ENCODE results near the gene PCSK2.

PCSK2 gene

DNA sequence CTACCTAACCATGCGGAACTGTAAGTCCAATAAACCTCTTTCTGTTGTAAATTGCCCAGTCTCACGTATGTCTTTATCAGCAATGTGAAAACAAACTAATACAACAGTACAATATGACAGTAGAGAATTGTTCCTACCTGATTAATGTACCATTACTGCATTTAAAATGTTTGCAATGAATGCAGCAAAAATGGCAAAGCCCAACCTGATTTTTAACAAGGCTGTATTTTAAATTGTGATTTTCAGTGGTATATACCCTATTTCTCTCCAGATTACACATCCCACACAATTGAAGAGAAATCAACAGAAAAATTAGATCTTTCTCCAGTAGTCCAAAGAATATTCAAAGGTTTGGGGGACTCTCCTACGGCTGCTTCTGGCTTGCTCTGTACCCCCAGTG lies 3.3 kb upstream of the PCSK2 start:
- peaks cover 3% of the 10 kb centered on the region for H3K27me3 ChIP-seq (ENCODE audit: control insufficient read depth, insufficient read depth, low read length)
- H3K4me3 ChIP-seq (ENCODE audit: low read length), result no peak overlapping the region
- H3K27ac ChIP-seq (ENCODE audit: low read depth, low read length), result no peak overlapping the region
- H3K36me3 ChIP-seq (ENCODE audit: control insufficient read depth, insufficient read depth, low read length), result no peaks in the 10 kb centered on the region
- H3K4me1 ChIP-seq (ENCODE audit: control insufficient read depth, insufficient read depth, low read length), result peaks cover 7% of the 10 kb centered on the region
- no peak overlapping the region for H3K9ac ChIP-seq (ENCODE audit: low read length)

DNA sequence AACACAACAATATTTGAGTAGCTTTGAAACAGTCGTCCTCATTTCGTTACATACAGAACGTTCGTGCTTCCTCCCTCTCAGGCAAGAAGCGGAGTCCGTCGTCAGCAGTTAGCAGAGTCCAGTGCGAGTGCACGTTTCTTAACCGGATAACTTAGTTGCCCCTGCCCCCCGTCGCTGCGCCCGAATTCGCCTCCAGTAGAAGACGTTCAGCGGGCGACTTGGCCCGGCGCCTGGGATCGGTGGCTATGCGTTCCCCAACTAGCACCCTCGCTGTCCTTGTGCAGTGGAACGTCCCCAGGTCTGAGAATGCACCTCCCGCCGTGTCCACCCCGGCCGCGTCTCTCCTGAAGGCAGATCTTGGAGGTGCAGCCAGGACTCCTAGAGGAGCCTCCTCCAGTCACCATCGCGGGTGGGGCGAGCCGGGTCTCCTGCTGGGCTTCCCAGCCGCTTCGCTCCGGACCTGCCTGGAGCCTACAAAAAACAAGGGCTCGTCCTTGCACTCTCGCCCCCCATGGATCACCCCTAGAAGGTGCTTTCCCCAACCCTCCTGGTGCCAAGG lies 910 bp upstream of the PCSK2 start:
- Histone ChIP-seq H3K4me3 (ENCODE audit: low read length) (peak overlapping the region; percentile 60), H3K36me3 (ENCODE audit: control insufficient read depth, insufficient read depth, low read length) (no peaks in the 10 kb centered on the region), H3K27ac (ENCODE audit: low read depth, low read length) (peak overlapping the region; percentile 32), H3K4me1 (ENCODE audit: control insufficient read depth, insufficient read depth, low read length) (peaks cover 7% of the 10 kb centered on the region), H3K9ac (ENCODE audit: low read length) (no peak overlapping the region), H3K27me3 (ENCODE audit: control insufficient read depth, insufficient read depth, low read length) (peaks cover 3% of the 10 kb centered on the region)

DNA sequence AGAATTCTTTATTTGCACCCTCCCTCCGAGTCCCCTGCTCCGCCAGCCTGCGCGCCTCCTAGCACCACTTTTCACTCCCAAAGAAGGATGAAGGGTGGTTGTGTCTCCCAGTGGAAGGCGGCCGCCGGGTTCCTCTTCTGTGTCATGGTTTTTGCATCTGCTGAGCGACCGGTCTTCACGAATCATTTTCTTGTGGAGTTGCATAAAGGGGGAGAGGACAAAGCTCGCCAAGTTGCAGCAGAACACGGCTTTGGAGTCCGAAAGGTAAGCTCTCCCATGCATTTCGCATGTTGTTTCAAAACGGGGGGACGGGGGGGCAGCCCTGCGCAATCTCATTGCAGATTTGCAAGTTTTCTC lies 357 bp downstream of the PCSK2 start:
- H3K27ac ChIP-seq (ENCODE audit: low read depth, low read length), result no peak overlapping the region
- peaks cover 3% of the 10 kb centered on the region for H3K27me3 ChIP-seq (ENCODE audit: control insufficient read depth, insufficient read depth, low read length)
- peak overlapping the region; percentile 47 for H3K4me3 ChIP-seq (ENCODE audit: low read length)
- H3K4me1 ChIP-seq (ENCODE audit: control insufficient read depth, insufficient read depth, low read length), result peaks cover 7% of the 10 kb centered on the region
- H3K9ac ChIP-seq (ENCODE audit: low read length), result no peak overlapping the region
- H3K36me3 ChIP-seq (ENCODE audit: control insufficient read depth, insufficient read depth, low read length), result no peaks in the 10 kb centered on the region

DNA sequence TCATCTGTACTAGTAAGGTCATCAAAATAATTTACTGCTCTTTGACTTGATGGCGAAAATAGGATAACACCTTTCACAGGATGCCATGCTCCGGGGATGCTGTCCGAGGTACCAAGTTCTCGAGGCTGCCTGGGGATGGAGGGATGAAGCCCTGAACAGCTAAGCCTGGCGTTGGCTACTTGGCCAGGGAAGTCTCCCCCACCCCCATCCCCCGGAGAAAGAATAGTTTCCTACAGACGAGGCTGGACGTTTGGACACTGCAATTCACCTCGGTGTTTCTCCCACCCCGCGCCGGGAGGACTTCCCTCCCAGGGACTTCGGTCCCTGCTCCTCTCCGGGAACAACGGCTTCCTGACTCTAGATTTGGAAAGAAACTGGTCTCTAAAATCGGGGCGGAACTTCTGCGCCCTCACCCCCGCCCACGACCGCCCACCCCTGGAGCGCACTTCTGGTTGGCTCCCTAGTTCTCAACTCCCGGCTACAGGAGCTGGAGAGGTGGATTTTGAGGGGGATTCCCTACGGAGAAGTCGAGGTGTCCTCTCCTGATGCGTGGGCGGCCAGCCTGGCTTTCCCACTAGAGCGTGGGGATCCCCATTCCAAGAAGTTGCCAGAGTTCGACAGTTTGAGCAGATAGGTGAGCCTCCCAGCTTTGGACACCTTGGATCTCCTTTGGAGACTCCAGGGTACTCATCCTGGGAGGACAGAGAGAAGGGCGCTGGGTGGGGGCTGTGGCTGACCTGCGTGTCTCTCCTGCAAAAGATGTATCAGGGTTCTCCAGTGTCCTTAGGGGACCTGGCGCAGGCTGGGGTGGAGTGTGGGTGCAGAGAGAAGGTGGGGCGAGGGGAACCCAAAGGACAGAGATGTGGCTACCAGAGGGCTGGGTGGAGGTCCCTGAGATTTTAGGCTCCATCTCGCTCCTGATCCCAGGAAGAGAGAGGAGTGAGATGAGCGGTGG lies 1.1 kb downstream of the PCSK2 start:
- Histone ChIP-seq H3K9ac (ENCODE audit: low read length) (no peak overlapping the region), H3K36me3 (ENCODE audit: control insufficient read depth, insufficient read depth, low read length) (no peaks in the 10 kb centered on the region), H3K4me1 (ENCODE audit: control insufficient read depth, insufficient read depth, low read length) (peaks cover 7% of the 10 kb centered on the region), H3K4me3 (ENCODE audit: low read length) (peak overlapping the region; percentile 41), H3K27ac (ENCODE audit: low read depth, low read length) (no peak overlapping the region), H3K27me3 (ENCODE audit: control insufficient read depth, insufficient read depth, low read length) (peaks cover 3% of the 10 kb centered on the region)

DNA sequence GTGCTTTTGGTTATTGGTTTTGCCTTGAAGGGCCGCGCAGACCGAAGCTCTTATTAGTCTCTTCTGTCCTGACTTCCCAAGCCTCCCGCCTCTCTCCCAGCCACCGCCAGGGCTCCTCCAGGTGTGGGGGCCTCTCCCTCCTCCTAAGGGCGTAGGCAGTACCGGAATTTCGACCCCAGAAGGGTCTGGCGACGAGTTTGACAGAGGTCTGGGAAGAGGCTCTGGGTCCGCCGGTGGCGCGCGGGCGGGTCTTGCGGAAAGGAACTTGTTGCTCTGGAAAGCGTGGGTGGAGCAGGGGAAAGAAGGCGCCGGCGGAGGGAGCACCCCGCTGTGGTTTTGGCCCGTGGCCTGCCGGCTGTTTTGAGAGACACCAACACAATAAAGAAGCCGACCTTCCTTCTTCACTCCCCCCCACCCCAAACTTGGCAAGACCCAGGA lies 1.8 kb downstream of the PCSK2 start:
- H3K27ac ChIP-seq (ENCODE audit: low read depth, low read length), result no peak overlapping the region
- no peak overlapping the region for H3K9ac ChIP-seq (ENCODE audit: low read length)
- no peaks in the 10 kb centered on the region for H3K36me3 ChIP-seq (ENCODE audit: control insufficient read depth, insufficient read depth, low read length)
- H3K27me3 ChIP-seq (ENCODE audit: control insufficient read depth, insufficient read depth, low read length), result peaks cover 3% of the 10 kb centered on the region
- H3K4me1 ChIP-seq (ENCODE audit: control insufficient read depth, insufficient read depth, low read length), result peaks cover 7% of the 10 kb centered on the region
- peak overlapping the region; percentile 41 for H3K4me3 ChIP-seq (ENCODE audit: low read length)

DNA sequence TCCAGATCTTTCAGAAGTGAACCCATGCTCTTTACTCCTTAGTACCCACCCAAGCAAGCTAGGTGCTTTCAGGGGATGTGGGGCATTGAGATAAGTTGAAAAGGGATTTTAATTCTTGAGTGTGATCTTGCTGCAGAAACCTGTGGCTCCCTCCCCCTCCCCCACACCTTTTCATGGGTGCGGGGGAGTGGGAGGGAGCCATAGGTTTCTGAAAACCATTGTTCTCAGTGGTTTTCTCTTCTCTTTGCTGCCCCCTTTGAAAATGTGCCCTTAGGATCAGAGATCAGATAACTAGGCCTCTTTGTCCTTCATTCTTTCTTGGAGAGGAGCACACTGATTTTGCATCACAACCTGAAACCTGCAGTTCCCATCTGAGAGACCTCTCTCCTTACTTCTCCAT lies 2.4 kb downstream of the PCSK2 start:
- H3K4me1 ChIP-seq (ENCODE audit: control insufficient read depth, insufficient read depth, low read length), result peaks cover 7% of the 10 kb centered on the region
- H3K27me3 ChIP-seq (ENCODE audit: control insufficient read depth, insufficient read depth, low read length), result peaks cover 3% of the 10 kb centered on the region
- no peak overlapping the region for H3K4me3 ChIP-seq (ENCODE audit: low read length)
- no peak overlapping the region for H3K9ac ChIP-seq (ENCODE audit: low read length)
- H3K27ac ChIP-seq (ENCODE audit: low read depth, low read length), result no peak overlapping the region
- no peaks in the 10 kb centered on the region for H3K36me3 ChIP-seq (ENCODE audit: control insufficient read depth, insufficient read depth, low read length)

DNA sequence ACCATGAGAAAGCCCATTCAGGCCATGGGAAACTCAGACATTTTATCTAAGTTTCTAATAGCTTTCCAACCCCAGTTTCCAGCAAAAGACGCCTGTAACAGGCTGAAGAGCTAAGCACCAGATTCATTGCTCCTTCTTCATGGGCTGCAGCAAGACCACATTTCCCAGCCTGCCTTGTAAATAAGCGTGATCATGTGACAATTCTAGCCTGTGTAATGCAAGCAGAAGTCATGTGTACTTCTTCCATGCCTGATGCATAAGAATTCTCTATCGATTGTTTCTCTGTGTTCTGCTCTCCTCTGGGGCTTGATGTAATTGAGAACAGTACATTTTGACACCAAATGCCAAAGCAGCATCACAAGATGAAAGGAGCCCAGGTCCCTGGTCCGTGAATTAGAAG lies 6.8 kb downstream of the PCSK2 start:
- H3K9ac ChIP-seq (ENCODE audit: low read length), result no peak overlapping the region
- no peak overlapping the region for H3K4me3 ChIP-seq (ENCODE audit: low read length)
- no peaks in the 10 kb centered on the region for H3K27me3 ChIP-seq (ENCODE audit: control insufficient read depth, insufficient read depth, low read length)
- no peak overlapping the region for H3K27ac ChIP-seq (ENCODE audit: low read depth, low read length)
- H3K36me3 ChIP-seq (ENCODE audit: control insufficient read depth, insufficient read depth, low read length), result no peaks in the 10 kb centered on the region
- H3K4me1 ChIP-seq (ENCODE audit: control insufficient read depth, insufficient read depth, low read length), result no peaks in the 10 kb centered on the region

DNA sequence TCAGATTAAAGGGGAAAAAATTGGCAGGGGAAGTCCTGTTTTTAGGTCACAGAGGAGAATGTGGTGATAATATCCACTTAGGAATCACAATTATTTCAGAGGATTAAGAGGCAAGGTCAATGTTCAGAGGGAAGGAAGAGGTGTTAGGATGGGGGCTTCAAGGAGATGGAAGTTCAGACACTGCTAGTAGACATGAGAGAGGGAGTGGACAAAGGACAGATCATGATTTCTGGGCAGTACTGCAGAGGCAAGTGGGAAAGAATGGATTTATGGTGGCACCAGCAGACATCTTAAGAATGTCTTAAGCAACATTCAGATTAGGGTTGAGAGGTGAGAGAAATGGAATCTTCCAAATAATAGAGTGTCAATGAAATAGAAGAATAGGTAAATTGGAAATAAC lies 9.9 kb downstream of the PCSK2 start:
- H3K36me3 ChIP-seq (ENCODE audit: control insufficient read depth, insufficient read depth, low read length), result no peaks in the 10 kb centered on the region
- H3K9ac ChIP-seq (ENCODE audit: low read length), result no peak overlapping the region
- H3K27me3 ChIP-seq (ENCODE audit: control insufficient read depth, insufficient read depth, low read length), result no peaks in the 10 kb centered on the region
- H3K4me1 ChIP-seq (ENCODE audit: control insufficient read depth, insufficient read depth, low read length), result no peaks in the 10 kb centered on the region
- H3K27ac ChIP-seq (ENCODE audit: low read depth, low read length), result no peak overlapping the region
- no peak overlapping the region for H3K4me3 ChIP-seq (ENCODE audit: low read length)

DNA sequence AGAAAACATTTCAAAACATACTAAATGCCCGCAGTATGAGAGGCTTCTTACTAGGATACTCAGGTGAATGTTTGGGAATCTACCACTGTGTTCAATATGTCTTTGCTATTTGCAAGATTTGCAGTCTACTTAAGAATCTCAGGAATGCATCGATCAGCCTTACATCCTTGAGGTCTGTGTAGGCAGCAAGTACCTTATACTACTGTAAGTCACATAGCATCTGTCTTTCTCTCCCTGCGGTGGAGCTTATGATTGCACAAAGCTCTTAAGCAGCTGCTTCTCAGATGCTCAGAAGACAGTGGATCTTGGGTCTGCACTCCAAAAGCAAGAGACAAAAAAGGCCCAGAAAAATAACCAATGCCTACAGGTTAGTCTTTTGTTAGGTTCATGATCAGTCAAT lies 21.4 kb downstream of the PCSK2 start:
- no peaks in the 10 kb centered on the region for H3K27me3 ChIP-seq (ENCODE audit: control insufficient read depth, insufficient read depth, low read length)
- no peaks in the 10 kb centered on the region for H3K4me1 ChIP-seq (ENCODE audit: control insufficient read depth, insufficient read depth, low read length)
- H3K27ac ChIP-seq (ENCODE audit: low read depth, low read length), result no peak overlapping the region
- H3K36me3 ChIP-seq (ENCODE audit: control insufficient read depth, insufficient read depth, low read length), result no peaks in the 10 kb centered on the region
- no peak overlapping the region for H3K4me3 ChIP-seq (ENCODE audit: low read length)
- H3K9ac ChIP-seq (ENCODE audit: low read length), result no peak overlapping the region

DNA sequence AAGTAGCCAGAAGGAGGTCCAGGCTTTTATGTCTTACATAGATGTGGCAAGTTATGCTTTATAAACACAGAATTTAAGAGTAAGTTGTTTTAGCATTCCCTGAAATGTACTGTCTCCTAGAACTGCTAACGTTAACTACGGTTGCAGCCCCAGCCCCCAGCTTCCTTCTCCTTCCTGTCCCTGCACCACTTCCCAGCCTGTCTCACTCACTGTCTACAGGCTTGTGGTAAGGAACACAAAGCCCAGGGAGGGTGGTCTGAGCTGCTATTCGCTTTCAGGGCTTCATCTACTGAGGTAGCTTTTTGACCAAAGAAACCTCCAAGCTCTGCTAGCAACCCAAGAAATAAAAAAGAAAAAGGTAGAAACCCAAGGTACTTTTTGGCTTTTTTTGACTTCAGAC lies 35.9 kb downstream of the PCSK2 start:
- no peaks in the 10 kb centered on the region for H3K36me3 ChIP-seq (ENCODE audit: control insufficient read depth, insufficient read depth, low read length)
- H3K27me3 ChIP-seq (ENCODE audit: control insufficient read depth, insufficient read depth, low read length), result no peaks in the 10 kb centered on the region
- H3K27ac ChIP-seq (ENCODE audit: low read depth, low read length), result no peak overlapping the region
- H3K4me1 ChIP-seq (ENCODE audit: control insufficient read depth, insufficient read depth, low read length), result no peaks in the 10 kb centered on the region
- no peak overlapping the region for H3K9ac ChIP-seq (ENCODE audit: low read length)
- H3K4me3 ChIP-seq (ENCODE audit: low read length), result no peak overlapping the region

DNA sequence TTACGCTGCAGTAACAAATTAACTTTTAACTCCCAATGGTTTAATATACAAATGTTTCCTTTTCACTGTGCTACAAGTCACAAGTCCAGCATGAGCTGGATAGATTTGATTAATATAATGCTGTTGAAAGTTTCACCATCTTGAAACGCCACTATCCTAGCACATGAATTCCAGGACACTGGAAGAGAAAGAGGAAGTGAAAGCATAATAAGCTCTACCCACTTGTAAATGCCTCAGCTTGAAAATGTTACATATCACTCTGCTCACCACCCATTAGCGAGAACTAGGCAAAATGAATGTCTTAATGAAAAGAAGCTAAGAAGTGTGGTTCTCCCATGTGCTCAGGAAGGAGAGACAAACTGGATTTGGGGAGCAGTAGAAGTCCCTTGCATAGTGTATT lies 46.9 kb downstream of the PCSK2 start:
- Histone ChIP-seq H3K36me3 (ENCODE audit: control insufficient read depth, insufficient read depth, low read length) (no peaks in the 10 kb centered on the region), H3K4me1 (ENCODE audit: control insufficient read depth, insufficient read depth, low read length) (no peaks in the 10 kb centered on the region), H3K9ac (ENCODE audit: low read length) (no peak overlapping the region), H3K4me3 (ENCODE audit: low read length) (no peak overlapping the region), H3K27me3 (ENCODE audit: control insufficient read depth, insufficient read depth, low read length) (no peaks in the 10 kb centered on the region), H3K27ac (ENCODE audit: low read depth, low read length) (no peak overlapping the region)

DNA sequence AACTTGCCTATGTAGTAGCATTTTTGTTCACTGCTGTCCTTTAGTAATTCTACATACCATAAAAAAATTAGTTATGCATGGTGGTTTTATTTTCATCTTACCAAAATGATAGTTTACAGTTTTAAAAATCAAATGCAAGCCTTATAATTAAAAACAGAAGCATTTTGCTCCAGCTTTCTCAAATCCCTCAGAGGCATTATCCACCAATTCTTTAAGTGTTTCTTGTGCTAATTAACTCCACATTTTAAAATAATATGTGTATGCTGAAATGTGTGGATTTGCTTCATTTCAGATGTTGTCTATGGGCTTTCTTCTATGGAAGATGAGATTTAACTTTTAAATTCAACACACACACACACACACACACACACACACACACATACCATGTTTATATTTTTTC lies 49.3 kb downstream of the PCSK2 start:
- H3K9ac ChIP-seq (ENCODE audit: low read length), result no peak overlapping the region
- no peaks in the 10 kb centered on the region for H3K36me3 ChIP-seq (ENCODE audit: control insufficient read depth, insufficient read depth, low read length)
- no peak overlapping the region for H3K4me3 ChIP-seq (ENCODE audit: low read length)
- H3K27ac ChIP-seq (ENCODE audit: low read depth, low read length), result no peak overlapping the region
- no peaks in the 10 kb centered on the region for H3K27me3 ChIP-seq (ENCODE audit: control insufficient read depth, insufficient read depth, low read length)
- H3K4me1 ChIP-seq (ENCODE audit: control insufficient read depth, insufficient read depth, low read length), result no peaks in the 10 kb centered on the region

DNA sequence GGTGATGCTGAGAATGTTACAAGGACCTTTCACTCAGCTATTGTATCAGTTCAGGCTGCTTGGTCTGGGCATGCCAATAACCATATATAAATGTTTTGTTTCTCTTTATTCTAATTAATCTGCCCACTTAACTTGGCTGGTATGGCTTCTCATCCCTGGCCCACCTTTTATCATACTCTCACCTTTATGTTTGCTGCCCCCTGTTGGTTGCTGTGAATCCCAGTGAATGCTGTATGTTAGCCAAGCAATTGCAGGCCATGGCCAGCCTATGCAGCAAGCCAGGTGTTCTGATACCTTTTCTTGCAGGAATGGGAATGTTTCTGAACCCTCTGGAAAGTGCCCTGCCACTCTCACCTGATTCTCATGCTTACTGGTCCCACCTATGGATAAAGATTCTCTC lies 54.6 kb downstream of the PCSK2 start:
- Histone ChIP-seq H3K4me1 (ENCODE audit: control insufficient read depth, insufficient read depth, low read length) (no peaks in the 10 kb centered on the region), H3K9ac (ENCODE audit: low read length) (no peak overlapping the region), H3K4me3 (ENCODE audit: low read length) (no peak overlapping the region), H3K27ac (ENCODE audit: low read depth, low read length) (no peak overlapping the region), H3K27me3 (ENCODE audit: control insufficient read depth, insufficient read depth, low read length) (no peaks in the 10 kb centered on the region), H3K36me3 (ENCODE audit: control insufficient read depth, insufficient read depth, low read length) (no peaks in the 10 kb centered on the region)
